HG03025 (cell line): ENCODE measurements around the gene PRELID2.
"Not testable (repeated sequence)": the region's sequence is repeated elsewhere in the genome, so short reads cannot be mapped to it uniquely, and the experiment has no call there.

ENCODE experiments used
- ATAC-seq: cut with Tn5 transposase; IDR thresholded peaks from one replicate; pipeline ENCODE4 v1.9.1; 2021; ENCODE audit warnings: mild to moderate bottlenecking, moderate library complexity; ENCODE audit not compliant: unreplicated experiment, low FRiP score

PRELID2 gene

GRCh38 chr5:145798503-145798902 is 36.6 kb downstream of the PRELID2 start:
- not testable (repeated sequence) for ATAC-seq

GRCh38 chr5:145797336-145797735 is 37.8 kb downstream of the PRELID2 start:
- ATAC-seq: no peak

GRCh38 chr5:145796318-145796717 is 38.8 kb downstream of the PRELID2 start:
- ATAC-seq: no peak

- no peak for ATAC-seq
These were observed 41.6 kb downstream of the PRELID2 start for GRCh38 chr5:145793574-145793973.

GRCh38 chr5:145792840-145793239 is 42.3 kb downstream of the PRELID2 start:
- ATAC-seq: no peak

- no peak for ATAC-seq
These were observed 43.3 kb downstream of the PRELID2 start for GRCh38 chr5:145791866-145792265.

- no peak for ATAC-seq
These were observed 47.1 kb downstream of the PRELID2 start for GRCh38 chr5:145787996-145788395.

GRCh38 chr5:145787507-145787906 is 47.6 kb downstream of the PRELID2 start:
- ATAC-seq: no peak

- no peak for ATAC-seq
These were observed 48.1 kb downstream of the PRELID2 start for GRCh38 chr5:145787001-145787400.

GRCh38 chr5:145780982-145781381 is 54.2 kb downstream of the PRELID2 start:
- ATAC-seq: no peak

GRCh38 chr5:145778144-145778900 is 56.8 kb downstream of the PRELID2 start:
- ATAC-seq: no peak

GRCh38 chr5:145777445-145778063 is 57.6 kb downstream of the PRELID2 start:
- ATAC-seq: no peak

- no peak for ATAC-seq
These were observed 58.3 kb downstream of the PRELID2 start for GRCh38 chr5:145776886-145777285.

- ATAC-seq: no peak
These were observed 59.2 kb downstream of the PRELID2 start for GRCh38 chr5:145775893-145776444.

- ATAC-seq: no peak
These were observed 59.7 kb downstream of the PRELID2 start for GRCh38 chr5:145775411-145775810.

GRCh38 chr5:145774442-145774841 is 60.7 kb downstream of the PRELID2 start:
- no peak for ATAC-seq

GRCh38 chr5:145772466-145772865 is 62.7 kb downstream of the PRELID2 start:
- no peak for ATAC-seq

- no peak for ATAC-seq
These were observed 66.3 kb downstream of the PRELID2 start for GRCh38 chr5:145768863-145769262.

GRCh38 chr5:145764325-145764724 is 70.8 kb downstream of the PRELID2 start:
- no peak for ATAC-seq

- ATAC-seq: no peak
These were observed 72.3 kb downstream of the PRELID2 start for GRCh38 chr5:145762833-145763232.

- ATAC-seq: no peak
These were observed 73.9 kb downstream of the PRELID2 start for GRCh38 chr5:145761254-145761653.

- no peak for ATAC-seq
These were observed 74.5 kb downstream of the PRELID2 start for GRCh38 chr5:145760660-145761059.
